HG03520 (cell line): ENCODE data around the gene DBF4B.
"Not testable (repeated sequence)": the region's sequence is repeated elsewhere in the genome, so short reads cannot be mapped to it uniquely, and the experiment has no call there.

Experiments used
- ATAC-seq: cut with Tn5 transposase; IDR thresholded peaks from one replicate; pipeline ENCODE4 v1.9.1; 2021; ENCODE audit warnings: mild to moderate bottlenecking, moderate library complexity; ENCODE audit not compliant: unreplicated experiment

Gene DBF4B

GRCh38 chr17:44708401-44709263, at the start of gene DBF4B:
TSS of gene DBF4B (plus strand) at chr17:44708665. CDS start at chr17:44708821, 156 bp downstream.
- ATAC-seq = no peak

GRCh38 chr17:44661835-44662234, 46.6 kb upstream of the DBF4B start:
- no peak for ATAC-seq

GRCh38 chr17:44663095-44663494, 45.4 kb upstream of the DBF4B start:
- no peak for ATAC-seq

GRCh38 chr17:44664867-44665266, 43.6 kb upstream of the DBF4B start:
- no peak for ATAC-seq

- no peak for ATAC-seq
Measured at GRCh38 chr17:44666006-44666405, 42.5 kb upstream of the DBF4B start.

- no peak for ATAC-seq
Measured at GRCh38 chr17:44672479-44673093, 35.9 kb upstream of the DBF4B start.

- no peak for ATAC-seq
Measured at GRCh38 chr17:44673893-44674292, 34.6 kb upstream of the DBF4B start.

GRCh38 chr17:44677136-44677535, 31.3 kb upstream of the DBF4B start:
- ATAC-seq = no peak

- ATAC-seq = not testable (repeated sequence)
Measured at GRCh38 chr17:44683303-44683702, 25.2 kb upstream of the DBF4B start.

GRCh38 chr17:44687756-44688155, 20.7 kb upstream of the DBF4B start:
- ATAC-seq = no peak

- no peak for ATAC-seq
Measured at GRCh38 chr17:44688200-44688599, 20.3 kb upstream of the DBF4B start.

GRCh38 chr17:44688675-44689476, 19.6 kb upstream of the DBF4B start:
- no peak for ATAC-seq

GRCh38 chr17:44689477-44690217, 18.8 kb upstream of the DBF4B start, which contains the start of gene CCDC43:
TSS of gene CCDC43 (minus strand) at chr17:44689776. CDS start at chr17:44689753, 23 bp downstream.
- peak; percentile 53 for ATAC-seq

- not testable (repeated sequence) for ATAC-seq
Measured at GRCh38 chr17:44690746-44691306, 17.6 kb upstream of the DBF4B start.

GRCh38 chr17:44693609-44694008, 14.9 kb upstream of the DBF4B start:
- ATAC-seq = no peak

- not testable (repeated sequence) for ATAC-seq
Measured at GRCh38 chr17:44700288-44700687, 8.2 kb upstream of the DBF4B start.

- ATAC-seq = no peak
Measured at GRCh38 chr17:44707755-44708400, 587 bp upstream of the DBF4B start.

GRCh38 chr17:44719444-44719843, 11.0 kb downstream of the DBF4B start:
- no peak for ATAC-seq

GRCh38 chr17:44722254-44722653, 13.8 kb downstream of the DBF4B start:
- ATAC-seq = no peak

- ATAC-seq = not testable (repeated sequence)
Measured at GRCh38 chr17:44726121-44726520, 17.7 kb downstream of the DBF4B start.
